Hepatocyte (in vitro differentiated cells): ENCODE results near the gene PDLIM1. TPM values are rescaled to one million over a fixed set of nuclear protein-coding genes. Genes with fewer than 3 reads are reported as not detected.

Experiments
- DNase-seq: peaks from one replicate; pipeline ENCODE4 v3.0.0-alpha.2; 2016; ENCODE audit warnings: low spot score
- H2AFZ ChIP-seq: fragments of 200-600 bp; sonication (generic); 2 replicates; pipeline ENCODE4 v1.6.0; 2016; ENCODE audit warnings: antibody characterized with exemption, mild to moderate bottlenecking
- H3K27ac ChIP-seq: fragments of 200-600 bp; sonication (generic); 2 replicates; pipeline ENCODE4 v1.5.1; 2016; ENCODE audit warnings: mild to moderate bottlenecking
- H3K27me3 ChIP-seq: fragments of 200-600 bp; sonication (generic); 2 replicates; pipeline ENCODE4 v1.6.1; 2016
- H3K36me3 ChIP-seq: fragments of 200-600 bp; sonication (generic); replicated peaks from 2 replicates; pipeline ENCODE4 v1.5.1; 2016; ENCODE audit warnings: low read depth; ENCODE audit not compliant: insufficient read depth
- H3K4me1 ChIP-seq: fragments of 200-600 bp; sonication (generic); 2 replicates; pipeline ENCODE4 v1.5.1; 2016; ENCODE audit warnings: mild to moderate bottlenecking, moderate library complexity; ENCODE audit not compliant: insufficient read depth
- H3K4me2 ChIP-seq: fragments of 200-600 bp; sonication (generic); 2 replicates; pipeline ENCODE4 v1.6.0; 2016
- H3K4me3 ChIP-seq: fragments of 200-600 bp; sonication (generic); 2 replicates; pipeline ENCODE4 v1.5.1; 2016; ENCODE audit warnings: mild to moderate bottlenecking
- H3K79me2 ChIP-seq: fragments of 200-600 bp; sonication (generic); 2 replicates; pipeline ENCODE4 v1.6.0; 2017; ENCODE audit warnings: mild to moderate bottlenecking
- H3K9me2 ChIP-seq: fragments of 200-600 bp; sonication (generic); replicated peaks from 2 replicates; pipeline ENCODE4 v1.6.0; 2017; ENCODE audit warnings: mild to moderate bottlenecking; ENCODE audit not compliant: insufficient read depth
- H3K9me3 ChIP-seq: fragments of 200-600 bp; sonication (generic); 2 replicates; pipeline ENCODE4 v1.5.1; 2016; ENCODE audit warnings: low read depth, mild to moderate bottlenecking
- H4K20me1 ChIP-seq: fragments of 200-600 bp; sonication (generic); 2 replicates; pipeline ENCODE4 v1.6.0; 2016; ENCODE audit warnings: mild to moderate bottlenecking; ENCODE audit not compliant: insufficient read depth, poor library complexity, severe bottlenecking
- EZH2 ChIP-seq: fragments of 200-600 bp; sonication (generic); IDR thresholded peaks from 2 replicates; pipeline ENCODE4 v1.6.1; 2016; ENCODE audit warnings: antibody characterized with exemption, mild to moderate bottlenecking, borderline replicate concordance
- EZH2phosphoT487 ChIP-seq: fragments of 200-600 bp; sonication (generic); IDR thresholded peaks from one replicate; pipeline ENCODE4 v1.6.1; 2018; ENCODE audit warnings: antibody characterized with exemption, mild to moderate bottlenecking, low read depth, moderate library complexity; ENCODE audit not compliant: unreplicated experiment, severe bottlenecking
- WGBS: methylation state at CpG from one replicate; pipeline ENCODE4 v1.1.6; 2016; ENCODE audit warnings: low lambda C conversion rate; ENCODE audit errors: missing lambda C conversion rate; 5-methylcytosine and 5-hydroxymethylcytosine counted together
- polyA plus RNA-seq: library from polyadenylated mRNA; unstranded; fragments of >200 nt; fragmentation: Nextera tagmentation; extraction: Ambion mirVana; gene quantifications from 2 replicates; pipeline ENCODE4 v1.2.1, GENCODE V29; 2016
- total RNA-seq: library from RNA; depleted of rRNA; stranded (reverse); fragments of >200 nt; gene quantifications from 2 replicates; pipeline ENCODE4 v1.2.3, GENCODE V29; 2014
- TF ChIP-seq, protein P1 (sequence below): fragments of 200-600 bp; sonication (generic); IDR thresholded peaks from 2 replicates; pipeline ENCODE4 v1.5.1; 2016; ENCODE audit warnings: antibody characterized with exemption, mild to moderate bottlenecking; ENCODE audit not compliant: poor library complexity

Gene PDLIM1
- total and polyA plus RNA-seq, 2 experiments from 2014 or later: 58.2 to 176 TPM

- H3K36me3 ChIP-seq: no peaks in the 10 kb centered on the region
- DNase-seq: no peak
These were observed 45.3 kb downstream of the PDLIM1 start for GRCh38 chr10:95245425-95246055.

DNA sequence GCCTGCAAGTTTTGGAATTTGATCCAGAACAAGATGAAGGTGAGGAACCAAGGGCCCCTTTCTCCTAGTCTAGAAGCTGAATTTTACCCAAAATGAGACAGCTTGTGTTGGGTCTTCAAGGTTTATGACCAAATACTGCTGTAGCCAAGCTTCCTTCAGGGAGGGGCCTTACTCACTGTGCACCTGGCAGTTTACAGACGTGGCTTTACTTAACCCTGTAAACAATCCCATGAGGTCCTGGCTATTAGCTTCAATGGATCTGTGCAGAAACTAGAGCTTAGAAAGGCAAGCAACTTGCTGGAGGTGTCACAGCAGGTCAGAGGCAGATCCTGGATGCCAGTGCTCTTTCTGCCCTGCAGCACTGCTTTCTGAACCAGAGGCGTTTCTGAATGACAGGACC, 46.7 kb downstream of the PDLIM1 start:
- DNase-seq: no peak
- H3K9me2 ChIP-seq: no peaks in the 10 kb centered on the region
- no peaks in the 10 kb centered on the region for H3K9me3 ChIP-seq
- TF ChIP-seq, protein P1, sequence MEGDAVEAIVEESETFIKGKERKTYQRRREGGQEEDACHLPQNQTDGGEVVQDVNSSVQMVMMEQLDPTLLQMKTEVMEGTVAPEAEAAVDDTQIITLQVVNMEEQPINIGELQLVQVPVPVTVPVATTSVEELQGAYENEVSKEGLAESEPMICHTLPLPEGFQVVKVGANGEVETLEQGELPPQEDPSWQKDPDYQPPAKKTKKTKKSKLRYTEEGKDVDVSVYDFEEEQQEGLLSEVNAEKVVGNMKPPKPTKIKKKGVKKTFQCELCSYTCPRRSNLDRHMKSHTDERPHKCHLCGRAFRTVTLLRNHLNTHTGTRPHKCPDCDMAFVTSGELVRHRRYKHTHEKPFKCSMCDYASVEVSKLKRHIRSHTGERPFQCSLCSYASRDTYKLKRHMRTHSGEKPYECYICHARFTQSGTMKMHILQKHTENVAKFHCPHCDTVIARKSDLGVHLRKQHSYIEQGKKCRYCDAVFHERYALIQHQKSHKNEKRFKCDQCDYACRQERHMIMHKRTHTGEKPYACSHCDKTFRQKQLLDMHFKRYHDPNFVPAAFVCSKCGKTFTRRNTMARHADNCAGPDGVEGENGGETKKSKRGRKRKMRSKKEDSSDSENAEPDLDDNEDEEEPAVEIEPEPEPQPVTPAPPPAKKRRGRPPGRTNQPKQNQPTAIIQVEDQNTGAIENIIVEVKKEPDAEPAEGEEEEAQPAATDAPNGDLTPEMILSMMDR: no peak
- TF ChIP-seq EZH2 (no peak), EZH2phosphoT487 (no peak)
- H3K4me3 ChIP-seq: no peak overlapping the region
- H3K27ac ChIP-seq: no peak overlapping the region
- H3K4me2 ChIP-seq: no peak overlapping the region
- WGBS: 50% methylated on average over 2 of the region's 2 CpGs
- no peaks in the 10 kb centered on the region for H3K27me3 ChIP-seq
- H4K20me1 ChIP-seq: no peaks in the 10 kb centered on the region
- peaks cover 14% of the 10 kb centered on the region for H3K4me1 ChIP-seq
- H2AFZ ChIP-seq: no peak overlapping the region
- H3K79me2 ChIP-seq: peaks cover 2% of the 10 kb centered on the region
- H3K36me3 ChIP-seq: no peaks in the 10 kb centered on the region

More at GRCh38 chr10:95245425-95246055, 45.3 kb downstream of the PDLIM1 start:
- no peak overlapping the region for H3K4me2 ChIP-seq
- H3K9me2 ChIP-seq: no peaks in the 10 kb centered on the region
- H3K4me1 ChIP-seq: peaks cover 14% of the 10 kb centered on the region
- no peak overlapping the region for H2AFZ ChIP-seq
- no peaks in the 10 kb centered on the region for H4K20me1 ChIP-seq
- no peak for TF ChIP-seq EZH2phosphoT487
- no peak for TF ChIP-seq EZH2
- TF ChIP-seq, protein P1: no peak
- no peak overlapping the region for H3K27ac ChIP-seq
- 89% methylated on average over 6 of the region's 6 CpGs for WGBS
- H3K79me2 ChIP-seq: peaks cover 9% of the 10 kb centered on the region
- H3K27me3 ChIP-seq: no peaks in the 10 kb centered on the region
- no peaks in the 10 kb centered on the region for H3K9me3 ChIP-seq
- H3K4me3 ChIP-seq: no peak overlapping the region

DNA sequence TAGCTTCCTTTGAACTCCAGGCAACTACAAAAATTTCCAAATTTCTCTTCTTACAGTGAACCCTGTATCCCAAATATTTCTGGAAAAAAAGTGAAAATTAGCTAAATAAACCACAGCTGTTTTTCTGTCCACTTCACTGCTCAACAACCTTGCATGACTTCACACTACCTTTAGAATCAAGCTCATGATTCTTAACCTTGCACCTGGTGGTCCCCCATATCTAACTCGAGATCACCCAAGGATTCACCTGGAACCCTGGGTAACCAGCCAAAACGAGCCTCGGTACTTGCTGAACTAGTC, 47.5 kb downstream of the PDLIM1 start:
- WGBS: 72% methylated on average over 3 of the region's 3 CpGs
- Histone ChIP-seq H3K9me2 (no peaks in the 10 kb centered on the region), H3K9me3 (no peaks in the 10 kb centered on the region), H4K20me1 (no peaks in the 10 kb centered on the region), H3K79me2 (peaks cover 2% of the 10 kb centered on the region), H3K4me1 (peaks cover 14% of the 10 kb centered on the region), H3K27ac (no peak overlapping the region), H3K27me3 (no peaks in the 10 kb centered on the region), H3K4me3 (no peak overlapping the region), H2AFZ (no peak overlapping the region), H3K4me2 (no peak overlapping the region), H3K36me3 (no peaks in the 10 kb centered on the region)
- no peak for DNase-seq
- TF ChIP-seq, protein P1: no peak
- no peak for TF ChIP-seq EZH2
- TF ChIP-seq EZH2phosphoT487: no peak
